SK-N-MC (cell line): ENCODE measurements around the gene CUX1.

ENCODE experiments used
- EZH2 ChIP-seq: fragments of 200-600 bp; sonication (generic); IDR thresholded peaks from one replicate; pipeline ENCODE4 v1.6.1; 2017; ENCODE audit warnings: antibody characterized with exemption
- POLR2AphosphoS5 ChIP-seq: IDR thresholded peaks from 2 replicates; pipeline ENCODE4 v1.6.1; 2012; ENCODE audit warnings: mild to moderate bottlenecking, low read depth, low read length, borderline replicate concordance

- no peak for TF ChIP-seq POLR2AphosphoS5
- no peak for TF ChIP-seq EZH2
Measured at GRCh38 chr7:102147008-102147407, 329.6 kb downstream of the CUX1 start.
